Activated CD4-positive, CD25-positive, alpha-beta regulatory T cell treated with anti-CD3 and anti-CD28 coated beads, Interleukin-2, amount 50 U/mL, for 72 hours (primary cell): ENCODE results near the gene SALL4.
"Not testable (repeated sequence)": the region's sequence is repeated elsewhere in the genome, so short reads cannot be mapped to it uniquely, and the experiment has no call there.

Experiments used
- DNase-seq: peaks from one replicate; pipeline ENCODE4 v3.0.0; 2021

SALL4 gene

GRCh38 chr20:51802170-51802751, at the start of gene SALL4:
SALL4 (minus strand) TSS chr20:51802521; CDS start chr20:51802408, 113 bp downstream.
- DNase-seq, result no peak

- DNase-seq, result no peak
Measured at GRCh38 chr20:51848346-51848745, 46.0 kb upstream of the SALL4 start.

- DNase-seq, result no peak
Measured at GRCh38 chr20:51840865-51841264, 38.5 kb upstream of the SALL4 start.

- DNase-seq, result no peak
Measured at GRCh38 chr20:51837876-51838420, 35.6 kb upstream of the SALL4 start.

- DNase-seq, result no peak
Measured at GRCh38 chr20:51837436-51837835, 35.1 kb upstream of the SALL4 start.

- DNase-seq, result no peak
Measured at GRCh38 chr20:51833326-51833725, 31.0 kb upstream of the SALL4 start.

- DNase-seq, result no peak
Measured at GRCh38 chr20:51832276-51832675, 30.0 kb upstream of the SALL4 start.

- DNase-seq, result no peak
Measured at GRCh38 chr20:51831866-51832265, 29.5 kb upstream of the SALL4 start.

- DNase-seq, result no peak
Measured at GRCh38 chr20:51830538-51830937, 28.2 kb upstream of the SALL4 start.

GRCh38 chr20:51828762-51829161, 26.4 kb upstream of the SALL4 start:
- no peak for DNase-seq

- no peak for DNase-seq
Measured at GRCh38 chr20:51826372-51826771, 24.1 kb upstream of the SALL4 start.

- no peak for DNase-seq
Measured at GRCh38 chr20:51818479-51819008, 16.2 kb upstream of the SALL4 start.

- DNase-seq, result not testable (repeated sequence)
Measured at GRCh38 chr20:51816856-51817255, 14.5 kb upstream of the SALL4 start.

- no peak for DNase-seq
Measured at GRCh38 chr20:51815383-51816076, 13.2 kb upstream of the SALL4 start.

- DNase-seq, result no peak
Measured at GRCh38 chr20:51812861-51813260, 10.5 kb upstream of the SALL4 start.

- DNase-seq, result no peak
Measured at GRCh38 chr20:51811514-51812128, 9.3 kb upstream of the SALL4 start.

- DNase-seq, result no peak
Measured at GRCh38 chr20:51811042-51811355, 8.7 kb upstream of the SALL4 start.

GRCh38 chr20:51810155-51811041, 8.1 kb upstream of the SALL4 start:
- no peak for DNase-seq

- no peak for DNase-seq
Measured at GRCh38 chr20:51807720-51808250, 5.5 kb upstream of the SALL4 start.

- DNase-seq, result no peak
Measured at GRCh38 chr20:51804754-51805153, 2.4 kb upstream of the SALL4 start.

- DNase-seq, result no peak
Measured at GRCh38 chr20:51803148-51803854, 980 bp upstream of the SALL4 start.

- DNase-seq, result no peak
Measured at GRCh38 chr20:51801823-51802123, 548 bp downstream of the SALL4 start.
